ENCODE data around the gene SUPT16H.
"Not testable (repeated sequence)": the region's sequence is repeated elsewhere in the genome, so short reads cannot be mapped to it uniquely, and the experiment has no call there.

Gene SUPT16H

DNA sequence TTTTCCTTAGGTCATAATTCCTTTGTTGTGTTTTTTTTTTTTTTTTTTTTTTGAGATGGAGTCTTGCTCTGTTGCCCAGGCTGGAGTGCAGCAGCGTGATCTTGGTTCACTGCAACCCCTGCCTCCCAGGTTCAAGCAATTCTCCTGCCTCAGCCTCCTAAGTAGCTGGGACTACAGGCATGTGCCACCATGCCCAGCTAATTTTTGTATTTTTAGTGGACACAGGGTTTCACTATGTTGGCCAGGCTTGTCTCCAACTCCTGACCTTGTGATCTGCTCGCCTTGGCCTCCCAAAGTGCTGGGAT lies 81.0 kb downstream of the SUPT16H start:
- in situ Hi-C loops (cut with MboI; ENCODE audit: low sequenced_read_pairs), result not testable (repeated sequence)

DNA sequence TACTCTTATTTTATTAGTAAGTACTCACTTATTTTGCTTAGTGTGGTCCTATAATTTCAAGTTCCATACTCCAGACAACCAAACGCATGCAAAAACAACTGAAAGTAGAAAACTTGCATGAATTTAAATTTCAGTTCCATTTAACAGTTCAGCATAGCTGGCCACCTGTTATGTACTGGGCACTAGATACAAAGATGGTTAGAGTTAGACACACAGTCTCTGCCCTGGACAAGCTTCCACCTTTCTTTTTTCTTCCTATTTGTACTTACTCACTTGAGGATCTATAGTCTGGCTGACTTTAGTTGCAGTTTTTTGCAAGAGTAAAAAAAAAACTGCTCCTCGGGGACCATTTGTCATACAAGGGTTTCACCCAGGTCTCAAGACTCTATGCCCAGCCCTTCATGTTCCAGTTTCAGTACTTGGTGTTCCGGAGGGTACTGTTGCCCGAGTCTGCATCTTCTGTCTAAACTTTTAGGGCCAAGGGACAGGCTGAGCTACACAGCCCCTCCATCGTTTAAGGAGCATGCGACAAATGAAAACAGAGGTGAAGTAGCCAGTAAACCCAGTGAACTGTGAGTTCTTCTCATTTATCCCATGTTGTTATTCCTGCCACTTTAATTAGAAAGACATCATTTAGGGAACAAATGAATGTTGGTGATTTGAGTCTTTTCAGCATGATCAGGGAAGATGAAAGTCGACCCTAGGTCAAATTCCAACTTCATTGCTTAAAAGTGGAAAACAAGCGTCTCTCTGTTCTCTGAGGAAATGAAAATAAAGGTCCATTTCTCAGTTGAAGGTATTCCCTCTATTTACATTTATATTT lies 81.6 kb downstream of the SUPT16H start:
- in situ Hi-C loops (cut with MboI; ENCODE audit: low sequenced_read_pairs), result no loop called here

Measured in HL-60/S4 (cell line).